H9 (cell line): ENCODE data around the gene STARD10. TPM values are rescaled to one million over a fixed set of nuclear protein-coding genes. Genes with fewer than 3 reads are reported as not detected.

ENCODE experiments used
- DNase-seq: peaks from one replicate; pipeline ENCODE4 v3.0.0-alpha.2; 2017
- H2AFZ ChIP-seq: one replicate; pipeline ENCODE4 v1.6.1; 2013; ENCODE audit warnings: mild to moderate bottlenecking, low read length, control low read depth, moderate library complexity
- H2AK5ac ChIP-seq: 2 replicates; pipeline ENCODE4 v1.6.1; 2013; ENCODE audit warnings: low read length, control low read depth, mixed read lengths; ENCODE audit not compliant: insufficient read length
- H2BK120ac ChIP-seq: one replicate; pipeline ENCODE4 v1.6.1; 2013; ENCODE audit warnings: low read depth, mild to moderate bottlenecking, low read length, control low read depth, inconsistent platforms; ENCODE audit not compliant: poor library complexity, severe bottlenecking
- H2BK12ac ChIP-seq: 2 replicates; pipeline ENCODE4 v1.6.1; 2013; ENCODE audit warnings: low read length, control low read depth, mixed read lengths, low read depth; ENCODE audit not compliant: insufficient read length
- H2BK15ac ChIP-seq: 2 replicates; pipeline ENCODE4 v1.6.1; 2013; ENCODE audit warnings: low read depth, low read length, control low read depth
- H2BK20ac ChIP-seq: one replicate; pipeline ENCODE4 v1.6.1; 2013; ENCODE audit warnings: low read depth, mild to moderate bottlenecking, low read length, control low read depth, inconsistent platforms; ENCODE audit not compliant: poor library complexity, severe bottlenecking
- H2BK5ac ChIP-seq: 2 replicates; pipeline ENCODE4 v1.6.1; 2013; ENCODE audit warnings: low read length, control low read depth, mixed read lengths; ENCODE audit not compliant: insufficient read length
- H3K14ac ChIP-seq: 2 replicates; pipeline ENCODE4 v1.6.1; 2013; ENCODE audit warnings: low read length, control low read depth; ENCODE audit not compliant: insufficient read depth
- H3K18ac ChIP-seq: 2 replicates; pipeline ENCODE4 v1.6.1; 2013; ENCODE audit warnings: low read depth, mild to moderate bottlenecking, mixed read lengths, low read length, control low read depth; ENCODE audit not compliant: insufficient read length
- H3K23ac ChIP-seq: 2 replicates; pipeline ENCODE4 v1.6.1; 2013; ENCODE audit warnings: low read length, control low read depth, mixed read lengths, low read depth; ENCODE audit not compliant: insufficient read length
- H3K23me2 ChIP-seq: 2 replicates; pipeline ENCODE4 v1.6.1; 2013; ENCODE audit warnings: low read depth, mild to moderate bottlenecking, mixed read lengths, low read length, control low read depth; ENCODE audit not compliant: insufficient read length, poor library complexity, severe bottlenecking
- H3K27ac ChIP-seq: 2 replicates; pipeline ENCODE4 v1.5.1; 2013; ENCODE audit warnings: low read length, control low read depth, mixed read lengths, low read depth; ENCODE audit not compliant: insufficient read length
- H3K27me3 ChIP-seq: 2 replicates; pipeline ENCODE4 v1.6.1; 2013; ENCODE audit warnings: low read length, control low read depth, inconsistent platforms; ENCODE audit not compliant: insufficient read depth
- H3K4ac ChIP-seq: 2 replicates; pipeline ENCODE4 v1.6.1; 2013; ENCODE audit warnings: low read depth, mild to moderate bottlenecking, control low read depth, inconsistent platforms, low read length, moderate library complexity
- H3K4me1 ChIP-seq: 2 replicates; pipeline ENCODE4 v1.6.1; 2013; ENCODE audit warnings: low read length, control low read depth, inconsistent platforms; ENCODE audit not compliant: insufficient read depth
- H3K4me2 ChIP-seq: 2 replicates; pipeline ENCODE4 v1.6.1; 2013; ENCODE audit warnings: low read length, control low read depth, mixed read lengths; ENCODE audit not compliant: insufficient read length, insufficient read depth
- H3K56ac ChIP-seq: 2 replicates; pipeline ENCODE4 v1.6.1; 2013; ENCODE audit warnings: low read depth, mild to moderate bottlenecking, mixed read lengths, low read length, control low read depth; ENCODE audit not compliant: insufficient read length
- H3K79me1 ChIP-seq: 2 replicates; pipeline ENCODE4 v1.6.1; 2013; ENCODE audit warnings: low read depth, mild to moderate bottlenecking, moderate library complexity, low read length, control low read depth, inconsistent platforms; ENCODE audit not compliant: insufficient read depth, poor library complexity, severe bottlenecking
- H3K79me2 ChIP-seq: 2 replicates; pipeline ENCODE4 v1.6.1; 2013; ENCODE audit warnings: low read length, control low read depth, inconsistent platforms; ENCODE audit not compliant: insufficient read depth
- H3K9ac ChIP-seq: 2 replicates; pipeline ENCODE4 v1.6.1; 2013; ENCODE audit warnings: low read length, control low read depth, mixed read lengths; ENCODE audit not compliant: insufficient read length; ENCODE audit errors: extremely low read depth
- H3K9me3 ChIP-seq: one replicate; pipeline ENCODE4 v1.6.1; 2013; ENCODE audit warnings: low read depth, low read length, inconsistent platforms; ENCODE audit not compliant: control insufficient read depth
- H3T11ph ChIP-seq: one replicate; pipeline ENCODE4 v1.6.1; 2013; ENCODE audit warnings: mild to moderate bottlenecking, low read length, control low read depth, inconsistent platforms
- H4K20me1 ChIP-seq: one replicate; pipeline ENCODE4 v1.6.1; 2013; ENCODE audit not compliant: control insufficient read depth, insufficient read length, insufficient read depth
- H4K5ac ChIP-seq: 2 replicates; pipeline ENCODE4 v1.6.1; 2013; ENCODE audit warnings: low read depth, mild to moderate bottlenecking, mixed read lengths, low read length, control low read depth; ENCODE audit not compliant: insufficient read length
- H4K8ac ChIP-seq: replicated peaks from 2 replicates; pipeline ENCODE4 v1.6.1; 2013; ENCODE audit warnings: low read length, control low read depth, mixed read lengths, low read depth; ENCODE audit not compliant: insufficient read length
- H4K91ac ChIP-seq: 2 replicates; pipeline ENCODE4 v1.6.1; 2013; ENCODE audit warnings: low read depth, mild to moderate bottlenecking, moderate library complexity, mixed read lengths, low read length, control low read depth; ENCODE audit not compliant: insufficient read length
- H3K27ac Mint-ChIP-seq, 3 experiments: 2 replicates in 2 of 3; 3 replicates in 1 of 3; pipeline ENCODE4 v1.8.0; 2020 to 2021; ENCODE audit warnings: mixed read lengths in 3 of 3, mild to moderate bottlenecking in 1 of 3, moderate library complexity in 1 of 3
- H3K27me3 Mint-ChIP-seq: 2 replicates; pipeline ENCODE4 v1.8.0; 2021; ENCODE audit warnings: low read depth, mild to moderate bottlenecking, moderate library complexity, mixed read lengths
- H3K36me3 Mint-ChIP-seq, 3 experiments: 2 replicates in 2 of 3; 3 replicates in 1 of 3; pipeline ENCODE4 v1.8.0; 2020 to 2021; ENCODE audit warnings: low read depth in 3 of 3, mixed read lengths in 3 of 3; ENCODE audit not compliant: insufficient read depth in 1 of 3
- H3K4me1 Mint-ChIP-seq, 2 experiments: 2 replicates each; pipeline ENCODE4 v1.8.0; 2020; ENCODE audit warnings: mixed read lengths in 2 of 2
- H3K4me3 Mint-ChIP-seq, 2 experiments: 2 replicates in 1 of 2; 3 replicates in 1 of 2; pipeline ENCODE4 v1.8.0; 2020 to 2021; ENCODE audit warnings: mild to moderate bottlenecking in 2 of 2, mixed read lengths in 2 of 2, moderate library complexity in 1 of 2
- H3K9me3 Mint-ChIP-seq, 2 experiments: 2 replicates in 1 of 2; 3 replicates in 1 of 2; pipeline ENCODE4 v1.8.0; 2020; ENCODE audit warnings: mild to moderate bottlenecking in 2 of 2, mixed read lengths in 2 of 2, moderate library complexity in 1 of 2
- WGBS: extraction: QIAGEN DNeasy Blood & Tissue Kit; methylation state at CpG from one replicate; pipeline ENCODE4 v1.1.7; 2013; ENCODE audit warnings: missing lambda C conversion rate, low lambda C conversion rate, mixed read lengths; ENCODE audit not compliant: insufficient read length; ENCODE audit errors: extremely low coverage; 5-methylcytosine and 5-hydroxymethylcytosine counted together
- total RNA-seq: library from RNA; stranded (reverse); gene quantifications from 2 replicates; pipeline ENCODE4 v1.2.1, GENCODE V29; 2021
- TF ChIP-seq, protein P1 (sequence below): fragments of 200-600 bp; sonication (generic); conservative IDR thresholded peaks from 3 replicates; pipeline ENCODE4 v1.8.0; 2021; ENCODE audit warnings: antibody characterized with exemption, mild to moderate bottlenecking

STARD10 gene
- total RNA-seq, 1 experiment from 2014 or later: 24.4 TPM

DNA sequence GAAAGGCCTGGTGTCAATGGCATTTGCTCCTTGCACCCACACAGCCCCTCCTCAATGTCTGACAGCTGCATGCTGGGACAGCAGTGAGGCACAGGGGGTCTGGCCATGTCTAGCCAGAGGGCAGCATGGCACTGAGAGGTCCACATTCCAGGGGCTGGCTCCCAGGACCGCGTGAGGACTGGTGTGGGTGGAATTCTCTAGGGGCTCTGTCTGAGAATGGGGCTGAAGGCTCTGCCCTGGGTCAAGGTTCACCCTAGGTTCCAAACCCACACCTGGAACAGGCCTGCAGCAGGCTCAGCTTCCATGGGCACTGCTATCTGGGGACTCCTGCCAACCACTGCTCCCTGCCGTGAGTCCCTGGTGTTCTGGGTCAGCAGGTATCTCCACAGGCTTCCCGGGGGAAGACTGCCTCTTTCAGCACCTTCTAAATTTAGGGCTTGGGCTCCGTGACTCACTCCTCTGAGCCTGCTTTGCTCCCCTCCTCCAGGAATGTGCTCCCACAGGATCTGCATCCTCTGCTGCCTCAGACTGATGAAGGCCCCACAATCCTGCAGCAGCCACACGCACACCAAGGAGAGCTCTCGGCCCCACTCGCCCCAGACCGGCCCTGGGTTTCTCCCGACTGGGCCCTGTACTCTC, 4.2 kb downstream of the STARD10 start:
- Histone ChIP-seq H3K14ac (no peak overlapping the region), H2AFZ (no peak overlapping the region), H2BK120ac (no peak overlapping the region), H3K79me2 (no peaks in the 10 kb centered on the region), H4K20me1 (no peaks in the 10 kb centered on the region), H4K8ac (no peak overlapping the region), H3K9ac (no peak overlapping the region), H3K4me1 (peaks cover 3% of the 10 kb centered on the region; the same call in 1 of the 2 replicates), H2AK5ac (no peak overlapping the region), H4K5ac (no peak overlapping the region), H4K91ac (no peak overlapping the region), H2BK20ac (no peak overlapping the region), H3K18ac (no peak overlapping the region), H3T11ph (no peak overlapping the region), H3K4ac (no peak overlapping the region), H3K27ac (no peak overlapping the region), H2BK12ac (no peak overlapping the region), H3K4me2 (no peak overlapping the region), H2BK5ac (no peak overlapping the region), H3K56ac (no peak overlapping the region), H3K9me3 (no peaks in the 10 kb centered on the region), H2BK15ac (no peak overlapping the region), H3K23ac (no peak overlapping the region), H3K23me2 (no peaks in the 10 kb centered on the region), H3K27me3 (no peaks in the 10 kb centered on the region; the same call in 1 of the 2 replicates), H3K79me1 (no peaks in the 10 kb centered on the region)
- Mint-ChIP-seq H3K9me3 (no peaks in the 10 kb centered on the region), H3K36me3 (no peaks in the 10 kb centered on the region), H3K4me1 (peaks cover 29 to 36% of the 10 kb centered on the region in 2 experiments), H3K27me3 (peaks cover 3% of the 10 kb centered on the region), H3K4me3 (no peak overlapping the region), H3K27ac (peak overlapping the region in 1 of 3 experiments; percentile 53; a peak in 1 of 7 replicates)
- TF ChIP-seq, protein P1, sequence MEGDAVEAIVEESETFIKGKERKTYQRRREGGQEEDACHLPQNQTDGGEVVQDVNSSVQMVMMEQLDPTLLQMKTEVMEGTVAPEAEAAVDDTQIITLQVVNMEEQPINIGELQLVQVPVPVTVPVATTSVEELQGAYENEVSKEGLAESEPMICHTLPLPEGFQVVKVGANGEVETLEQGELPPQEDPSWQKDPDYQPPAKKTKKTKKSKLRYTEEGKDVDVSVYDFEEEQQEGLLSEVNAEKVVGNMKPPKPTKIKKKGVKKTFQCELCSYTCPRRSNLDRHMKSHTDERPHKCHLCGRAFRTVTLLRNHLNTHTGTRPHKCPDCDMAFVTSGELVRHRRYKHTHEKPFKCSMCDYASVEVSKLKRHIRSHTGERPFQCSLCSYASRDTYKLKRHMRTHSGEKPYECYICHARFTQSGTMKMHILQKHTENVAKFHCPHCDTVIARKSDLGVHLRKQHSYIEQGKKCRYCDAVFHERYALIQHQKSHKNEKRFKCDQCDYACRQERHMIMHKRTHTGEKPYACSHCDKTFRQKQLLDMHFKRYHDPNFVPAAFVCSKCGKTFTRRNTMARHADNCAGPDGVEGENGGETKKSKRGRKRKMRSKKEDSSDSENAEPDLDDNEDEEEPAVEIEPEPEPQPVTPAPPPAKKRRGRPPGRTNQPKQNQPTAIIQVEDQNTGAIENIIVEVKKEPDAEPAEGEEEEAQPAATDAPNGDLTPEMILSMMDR: no peak
- no peak for DNase-seq
- WGBS: no CpG with 5 or more reads among the region's 10 CpGs
